Neural cell (in vitro differentiated cells): ENCODE measurements around the gene C1orf167. TPM values are rescaled to one million over a fixed set of nuclear protein-coding genes. Genes with fewer than 3 reads are reported as not detected.

ENCODE experiments used
- H2AFZ ChIP-seq: fragments of 200-600, 300-800 bp; sonication (generic), shearing (Covaris generic); 2 replicates; pipeline ENCODE4 v1.6.0; 2014; ENCODE audit warnings: low read depth, mild to moderate bottlenecking, antibody characterized with exemption, low read length, moderate library complexity
- H3F3A ChIP-seq: fragments of 200-600 bp; shearing (Covaris generic); 2 replicates; pipeline ENCODE4 v1.6.1; 2016; ENCODE audit warnings: mild to moderate bottlenecking, moderate library complexity, mixed read lengths, antibody characterized with exemption, low read length; ENCODE audit not compliant: insufficient read depth, poor library complexity, severe bottlenecking
- H3K27ac ChIP-seq: fragments of 200-600, 300-800 bp; sonication (generic), shearing (Covaris generic); 2 replicates; pipeline ENCODE4 v1.5.1; 2014; ENCODE audit warnings: mild to moderate bottlenecking, low read length, moderate library complexity
- H3K27me3 ChIP-seq: fragments of 300-800, 200-600 bp; sonication (generic), shearing (Covaris generic); 2 replicates; pipeline ENCODE4 v1.6.0; 2014; ENCODE audit warnings: mild to moderate bottlenecking, low read depth, low read length, moderate library complexity; ENCODE audit not compliant: insufficient read depth
- H3K36me3 ChIP-seq: fragments of 300-800, 200-600 bp; sonication (generic), shearing (Covaris generic); 2 replicates; pipeline ENCODE4 v1.5.1; 2014; ENCODE audit warnings: mild to moderate bottlenecking, antibody characterized with exemption, low read length, moderate library complexity; ENCODE audit not compliant: insufficient read depth
- H3K4me2 ChIP-seq: fragments of 300-800, 200-600 bp; sonication (generic), shearing (Covaris generic); 2 replicates; pipeline ENCODE4 v1.6.0; 2014; ENCODE audit warnings: mild to moderate bottlenecking, low read length
- H3K4me3 ChIP-seq: fragments of 300-800, 200-600 bp; sonication (generic), shearing (Covaris generic); 2 replicates; pipeline ENCODE4 v1.5.1; 2014; ENCODE audit warnings: mild to moderate bottlenecking, low read length, moderate library complexity
- H3K79me2 ChIP-seq: fragments of 200-600 bp; shearing (Covaris generic); replicated peaks from 2 replicates; pipeline ENCODE4 v1.6.0; 2014; ENCODE audit warnings: mild to moderate bottlenecking, low read length, moderate library complexity; ENCODE audit not compliant: insufficient read depth
- H3K9ac ChIP-seq: fragments of 300-800, 200-600 bp; sonication (generic), shearing (Covaris generic); 2 replicates; pipeline ENCODE4 v1.6.1; 2016; ENCODE audit warnings: mild to moderate bottlenecking, low read length, mixed read lengths
- H3K9me2 ChIP-seq: fragments of 200-600 bp; shearing (Covaris generic); 2 replicates; pipeline ENCODE4 v1.6.1; 2016; ENCODE audit warnings: mild to moderate bottlenecking, low read length, mixed read lengths; ENCODE audit not compliant: insufficient read depth
- H3K9me3 ChIP-seq: fragments of 200-600, 300-800 bp; sonication (generic), shearing (Covaris generic); 2 replicates; pipeline ENCODE4 v1.6.1; 2016; ENCODE audit warnings: mild to moderate bottlenecking, mixed run types, low read length, moderate library complexity, mixed read lengths
- H4K20me1 ChIP-seq: fragments of 200-600 bp; shearing (Covaris generic); 2 replicates; pipeline ENCODE4 v1.6.1; 2016; ENCODE audit warnings: mild to moderate bottlenecking, mixed run types; ENCODE audit not compliant: insufficient read depth
- EP300 ChIP-seq: fragments of 450-650 bp; conservative IDR thresholded peaks from 2 replicates; pipeline ENCODE4 v1.6.1; 2014; ENCODE audit warnings: antibody characterized with exemption, mild to moderate bottlenecking, moderate library complexity; ENCODE audit not compliant: poor library complexity, severe bottlenecking
- EZH2 ChIP-seq: fragments of 200-600, 300-800 bp; shearing (Covaris generic), sonication (generic); IDR thresholded peaks from 2 replicates; pipeline ENCODE4 v1.6.1; 2014; ENCODE audit warnings: antibody characterized with exemption, low read length, borderline replicate concordance, mild to moderate bottlenecking; ENCODE audit not compliant: insufficient read depth, poor library complexity, severe bottlenecking
- MXI1 ChIP-seq: fragments of 450-650 bp; conservative IDR thresholded peaks from 2 replicates; pipeline ENCODE4 v1.6.1; 2014; ENCODE audit warnings: antibody characterized with exemption, mild to moderate bottlenecking; ENCODE audit not compliant: poor library complexity, severe bottlenecking
- POLR2AphosphoS5 ChIP-seq: IDR thresholded peaks from 2 replicates; pipeline ENCODE4 v1.6.1; 2012
- RAD21 ChIP-seq: fragments of 450-650 bp; conservative IDR thresholded peaks from 2 replicates; pipeline ENCODE4 v1.6.1; 2014; ENCODE audit warnings: antibody characterized with exemption, mild to moderate bottlenecking, moderate library complexity
- SMC3 ChIP-seq: fragments of 450-650 bp; conservative IDR thresholded peaks from 2 replicates; pipeline ENCODE4 v1.6.1; 2014; ENCODE audit warnings: antibody characterized with exemption, mild to moderate bottlenecking, moderate library complexity; ENCODE audit not compliant: poor library complexity
- TAF1 ChIP-seq: IDR thresholded peaks from 2 replicates; pipeline ENCODE4 v1.6.1; 2012; ENCODE audit warnings: low read depth
- polyA plus RNA-seq: library from polyadenylated mRNA; depleted of rRNA; stranded (reverse); fragments of >200 nt; gene quantifications from 2 replicates; pipeline ENCODE4 v1.2.3, GENCODE V29; 2014
- TF ChIP-seq, protein P1 (sequence below): fragments of 450-650 bp; IDR thresholded peaks from 2 replicates; pipeline ENCODE4 v1.5.1; 2014; ENCODE audit warnings: antibody characterized with exemption, mild to moderate bottlenecking, moderate library complexity; ENCODE audit not compliant: poor library complexity, severe bottlenecking
- TF ChIP-seq, protein P2 (sequence below): IDR thresholded peaks from 2 replicates; pipeline ENCODE4 v1.6.1; 2012; ENCODE audit warnings: borderline replicate concordance

C1orf167 gene
- polyA plus RNA-seq, 1 donor from 2014 or later = not detected

DNA sequence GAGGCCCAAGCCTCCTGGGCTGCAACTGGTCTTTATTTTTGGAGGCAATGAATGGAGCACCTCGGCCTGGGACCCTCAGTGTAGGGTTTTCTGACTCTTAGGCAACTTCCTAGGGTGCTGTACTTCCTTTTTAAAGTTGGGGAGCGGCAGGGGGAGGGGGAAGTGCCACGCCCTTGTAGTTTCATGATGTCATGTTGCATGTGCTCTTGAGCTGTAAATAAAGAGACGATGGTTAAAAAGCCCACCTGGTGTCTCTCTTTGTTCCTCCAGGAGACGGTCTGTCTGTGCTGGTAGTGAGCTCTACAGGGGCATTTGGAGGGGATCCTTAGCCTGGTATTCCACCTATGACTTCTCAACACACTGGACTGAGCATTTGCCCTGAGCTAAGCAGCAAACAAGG is 36.4 kb upstream of the C1orf167 start:
- no peak overlapping the region for H3K4me2 ChIP-seq
- no peaks in the 10 kb centered on the region for H3K36me3 ChIP-seq
- no peak overlapping the region for H3K4me3 ChIP-seq
- H3K9me2 ChIP-seq = no peaks in the 10 kb centered on the region
- no peaks in the 10 kb centered on the region for H3F3A ChIP-seq
- H4K20me1 ChIP-seq = no peaks in the 10 kb centered on the region
- TF ChIP-seq, protein P1, sequence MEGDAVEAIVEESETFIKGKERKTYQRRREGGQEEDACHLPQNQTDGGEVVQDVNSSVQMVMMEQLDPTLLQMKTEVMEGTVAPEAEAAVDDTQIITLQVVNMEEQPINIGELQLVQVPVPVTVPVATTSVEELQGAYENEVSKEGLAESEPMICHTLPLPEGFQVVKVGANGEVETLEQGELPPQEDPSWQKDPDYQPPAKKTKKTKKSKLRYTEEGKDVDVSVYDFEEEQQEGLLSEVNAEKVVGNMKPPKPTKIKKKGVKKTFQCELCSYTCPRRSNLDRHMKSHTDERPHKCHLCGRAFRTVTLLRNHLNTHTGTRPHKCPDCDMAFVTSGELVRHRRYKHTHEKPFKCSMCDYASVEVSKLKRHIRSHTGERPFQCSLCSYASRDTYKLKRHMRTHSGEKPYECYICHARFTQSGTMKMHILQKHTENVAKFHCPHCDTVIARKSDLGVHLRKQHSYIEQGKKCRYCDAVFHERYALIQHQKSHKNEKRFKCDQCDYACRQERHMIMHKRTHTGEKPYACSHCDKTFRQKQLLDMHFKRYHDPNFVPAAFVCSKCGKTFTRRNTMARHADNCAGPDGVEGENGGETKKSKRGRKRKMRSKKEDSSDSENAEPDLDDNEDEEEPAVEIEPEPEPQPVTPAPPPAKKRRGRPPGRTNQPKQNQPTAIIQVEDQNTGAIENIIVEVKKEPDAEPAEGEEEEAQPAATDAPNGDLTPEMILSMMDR = no peak
- no peak for TF ChIP-seq SMC3
- H3K9ac ChIP-seq = no peak overlapping the region
- no peak overlapping the region for H2AFZ ChIP-seq
- no peaks in the 10 kb centered on the region for H3K9me3 ChIP-seq
- no peaks in the 10 kb centered on the region for H3K79me2 ChIP-seq
- no peak overlapping the region for H3K27ac ChIP-seq
- no peaks in the 10 kb centered on the region for H3K27me3 ChIP-seq

DNA sequence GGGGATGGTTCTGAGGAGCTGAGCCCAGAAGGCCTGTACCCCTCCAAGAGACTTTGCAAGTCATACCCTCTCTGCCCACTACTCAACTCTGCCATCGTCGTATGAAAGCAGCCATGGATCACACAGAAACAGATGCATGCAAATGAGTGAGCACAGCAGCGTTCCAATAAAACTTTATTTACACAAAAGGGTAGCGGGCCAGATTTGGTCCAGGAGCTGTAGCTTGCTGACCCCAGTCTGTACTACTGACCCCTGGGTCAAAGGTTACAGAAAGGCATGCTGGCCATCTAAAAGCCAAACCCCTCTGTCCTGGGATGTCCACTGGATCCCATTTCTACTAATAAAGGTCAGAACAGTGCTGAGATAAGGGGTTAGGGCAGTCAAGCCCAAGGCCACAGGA is 34.9 kb upstream of the C1orf167 start:
- Histone ChIP-seq H3F3A (no peaks in the 10 kb centered on the region), H3K79me2 (no peaks in the 10 kb centered on the region), H3K9me2 (no peaks in the 10 kb centered on the region), H3K27ac (no peak overlapping the region), H3K27me3 (no peaks in the 10 kb centered on the region), H3K9me3 (no peaks in the 10 kb centered on the region), H2AFZ (no peak overlapping the region), H4K20me1 (no peaks in the 10 kb centered on the region), H3K4me3 (no peak overlapping the region), H3K9ac (no peak overlapping the region), H3K36me3 (no peaks in the 10 kb centered on the region), H3K4me2 (no peak overlapping the region)
- TF ChIP-seq, protein P1 = no peak
- TF ChIP-seq POLR2AphosphoS5 (no peak), MXI1 (no peak), RAD21 (no peak), EP300 (no peak), SMC3 (no peak), TAF1 (no peak), EZH2 (no peak)
- TF ChIP-seq, protein P2, sequence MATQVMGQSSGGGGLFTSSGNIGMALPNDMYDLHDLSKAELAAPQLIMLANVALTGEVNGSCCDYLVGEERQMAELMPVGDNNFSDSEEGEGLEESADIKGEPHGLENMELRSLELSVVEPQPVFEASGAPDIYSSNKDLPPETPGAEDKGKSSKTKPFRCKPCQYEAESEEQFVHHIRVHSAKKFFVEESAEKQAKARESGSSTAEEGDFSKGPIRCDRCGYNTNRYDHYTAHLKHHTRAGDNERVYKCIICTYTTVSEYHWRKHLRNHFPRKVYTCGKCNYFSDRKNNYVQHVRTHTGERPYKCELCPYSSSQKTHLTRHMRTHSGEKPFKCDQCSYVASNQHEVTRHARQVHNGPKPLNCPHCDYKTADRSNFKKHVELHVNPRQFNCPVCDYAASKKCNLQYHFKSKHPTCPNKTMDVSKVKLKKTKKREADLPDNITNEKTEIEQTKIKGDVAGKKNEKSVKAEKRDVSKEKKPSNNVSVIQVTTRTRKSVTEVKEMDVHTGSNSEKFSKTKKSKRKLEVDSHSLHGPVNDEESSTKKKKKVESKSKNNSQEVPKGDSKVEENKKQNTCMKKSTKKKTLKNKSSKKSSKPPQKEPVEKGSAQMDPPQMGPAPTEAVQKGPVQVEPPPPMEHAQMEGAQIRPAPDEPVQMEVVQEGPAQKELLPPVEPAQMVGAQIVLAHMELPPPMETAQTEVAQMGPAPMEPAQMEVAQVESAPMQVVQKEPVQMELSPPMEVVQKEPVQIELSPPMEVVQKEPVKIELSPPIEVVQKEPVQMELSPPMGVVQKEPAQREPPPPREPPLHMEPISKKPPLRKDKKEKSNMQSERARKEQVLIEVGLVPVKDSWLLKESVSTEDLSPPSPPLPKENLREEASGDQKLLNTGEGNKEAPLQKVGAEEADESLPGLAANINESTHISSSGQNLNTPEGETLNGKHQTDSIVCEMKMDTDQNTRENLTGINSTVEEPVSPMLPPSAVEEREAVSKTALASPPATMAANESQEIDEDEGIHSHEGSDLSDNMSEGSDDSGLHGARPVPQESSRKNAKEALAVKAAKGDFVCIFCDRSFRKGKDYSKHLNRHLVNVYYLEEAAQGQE = no peak
